NCI-H1930 (cell line): ENCODE results near the gene LITAFD.
"Not testable (repeated sequence)": the region's sequence is repeated elsewhere in the genome, so short reads cannot be mapped to it uniquely, and the experiment has no call there.

Source experiments
- DNase-seq, 2 experiments: peaks; one replicate each; lab custom pipeline; 2025; lab: John Stamatoyannopoulos, UW

The LITAFD gene

GRCh38 chr16:8894736-8895334 lies 12.7 kb downstream of the LITAFD start:
- DNase-seq = no peak

- DNase-seq = no peak
Observed at GRCh38 chr16:8898660-8899318, 16.6 kb downstream of the LITAFD start.

GRCh38 chr16:8899709-8900317 lies 17.7 kb downstream of the LITAFD start:
- no peak for DNase-seq

- no peak for DNase-seq
Observed at GRCh38 chr16:8900343-8900742, 18.2 kb downstream of the LITAFD start.

GRCh38 chr16:8901320-8901861 lies 19.2 kb downstream of the LITAFD start:
- no peak for DNase-seq

GRCh38 chr16:8903004-8903403 lies 20.9 kb downstream of the LITAFD start:
- DNase-seq = no peak

GRCh38 chr16:8904018-8904430 lies 21.9 kb downstream of the LITAFD start:
- no peak for DNase-seq

GRCh38 chr16:8905168-8905762 lies 23.1 kb downstream of the LITAFD start:
- DNase-seq = peak in 1 of 2 experiments; percentile 11

GRCh38 chr16:8905795-8906591 lies 23.8 kb downstream of the LITAFD start:
- no peak for DNase-seq

- no peak for DNase-seq
Observed at GRCh38 chr16:8907096-8907495, 24.9 kb downstream of the LITAFD start.

GRCh38 chr16:8908810-8909468 lies 26.8 kb downstream of the LITAFD start:
- DNase-seq = no peak

GRCh38 chr16:8910811-8911210 lies 28.7 kb downstream of the LITAFD start:
- DNase-seq = no peak

GRCh38 chr16:8912793-8913192 lies 30.6 kb downstream of the LITAFD start:
- DNase-seq = no peak

GRCh38 chr16:8914098-8914497 lies 31.9 kb downstream of the LITAFD start:
- no peak for DNase-seq

- no peak for DNase-seq
Observed at GRCh38 chr16:8915722-8916301, 33.7 kb downstream of the LITAFD start.

GRCh38 chr16:8916541-8917225 lies 34.5 kb downstream of the LITAFD start:
- no peak for DNase-seq

- DNase-seq = not testable (repeated sequence)
Observed at GRCh38 chr16:8917336-8917735, 35.2 kb downstream of the LITAFD start.

GRCh38 chr16:8919089-8919933 lies 37.2 kb downstream of the LITAFD start:
- no peak for DNase-seq

GRCh38 chr16:8919934-8920462 lies 37.8 kb downstream of the LITAFD start:
- peak; percentile 72 to 88 for DNase-seq
